ENCODE results near the gene ABCC8.

Gene ABCC8

GRCh38 chr11:17401316-17401715, 75.3 kb downstream of the ABCC8 start:
- ATAC-seq: no peak

- peak in 1 of 2 donors; percentile 44 for ATAC-seq
Measured at GRCh38 chr11:17400048-17400775, 76.4 kb downstream of the ABCC8 start.

GRCh38 chr11:17399236-17399635, 77.4 kb downstream of the ABCC8 start:
- ATAC-seq: no peak

DNA sequence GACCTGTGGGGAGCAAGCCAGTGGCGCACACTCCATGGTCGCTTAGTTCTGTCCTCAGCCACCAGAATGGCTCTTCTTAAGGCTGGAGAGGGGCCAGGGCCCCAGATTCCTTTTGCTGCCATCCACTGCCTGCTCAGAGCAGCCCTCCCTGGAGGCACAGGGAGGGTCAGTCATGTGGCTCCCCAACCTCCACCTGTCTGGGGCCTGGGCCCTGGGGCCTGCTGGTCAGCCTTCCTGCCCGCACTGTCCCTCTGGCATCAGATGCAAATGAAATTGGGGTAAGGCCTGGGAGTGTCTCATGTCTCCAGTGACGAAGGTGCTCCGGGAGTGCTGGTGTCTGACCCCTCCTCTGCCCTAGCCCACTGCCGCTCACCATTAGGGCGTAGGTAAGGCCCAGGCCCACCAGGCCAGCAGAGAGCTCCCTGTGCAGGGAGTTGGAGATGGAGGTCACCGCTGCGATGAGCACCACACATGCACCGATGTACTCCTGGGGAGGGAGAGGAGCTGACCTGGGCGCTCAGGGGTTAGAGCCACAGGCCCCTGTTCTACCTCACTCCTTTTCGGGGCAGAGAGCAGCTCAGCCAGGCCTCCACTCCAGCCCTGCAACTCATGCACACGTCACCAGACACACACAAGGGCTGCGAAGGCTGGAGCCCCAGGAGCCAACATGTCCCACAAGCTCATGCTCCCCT, 79.2 kb downstream of the ABCC8 start:
- ATAC-seq: no peak

- ATAC-seq: no peak
Measured at GRCh38 chr11:17396598-17397310, 79.9 kb downstream of the ABCC8 start.

DNA sequence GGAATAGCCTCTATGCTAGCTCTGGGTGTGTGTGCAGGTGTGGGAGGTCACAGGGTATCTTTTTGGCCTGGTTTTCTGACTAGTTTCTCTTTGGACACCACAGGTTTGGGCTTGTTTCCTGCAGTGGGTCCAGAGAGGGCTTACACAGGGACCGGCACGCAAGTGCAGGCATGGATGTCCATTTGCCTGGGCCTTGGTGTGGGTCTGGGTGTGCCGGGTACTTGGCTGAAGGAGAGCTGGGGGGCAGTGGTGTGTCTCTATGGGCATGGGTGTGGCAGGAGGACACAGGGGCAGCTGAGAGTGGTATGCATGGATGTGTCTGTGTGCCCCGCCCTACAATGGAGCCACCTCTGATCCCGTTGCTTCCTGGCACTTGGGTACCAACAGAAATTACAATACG, 80.7 kb downstream of the ABCC8 start:
- no peak for ATAC-seq

GRCh38 chr11:17395554-17395961, 81.1 kb downstream of the ABCC8 start:
- no peak for ATAC-seq

DNA sequence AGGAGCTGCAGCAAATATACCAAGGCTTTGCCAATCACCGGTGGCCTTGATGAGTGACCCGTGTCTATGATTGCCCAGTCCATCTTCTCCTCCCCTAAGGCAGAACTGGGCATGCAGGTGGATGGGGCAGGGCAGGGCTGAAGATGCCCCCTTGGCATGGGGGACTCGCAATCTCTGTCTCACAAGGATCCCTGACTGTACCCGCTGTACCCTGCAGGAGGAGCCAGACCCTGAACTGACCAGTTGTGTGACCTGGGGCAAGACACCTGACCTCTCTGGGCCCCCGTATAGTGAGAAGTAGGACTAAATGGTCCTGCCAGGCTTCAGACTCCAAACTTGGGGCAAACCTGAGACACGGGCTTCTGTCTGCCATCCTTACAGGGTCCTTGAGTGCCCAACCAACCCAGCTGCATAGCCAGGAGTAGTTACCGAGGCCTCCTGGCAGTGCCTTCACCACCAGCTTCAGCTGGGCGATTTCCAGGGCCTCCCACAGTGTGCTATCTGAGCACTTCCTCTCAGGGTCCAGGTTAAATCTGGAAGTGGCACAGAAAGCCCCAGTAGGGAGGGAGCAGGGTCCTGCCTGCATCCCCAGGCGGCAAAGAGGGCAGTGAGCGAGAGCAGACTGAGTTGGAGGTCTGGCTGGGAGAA, 81.8 kb downstream of the ABCC8 start:
- no peak for ATAC-seq

- ATAC-seq: no peak
Measured at GRCh38 chr11:17393472-17393871, 83.2 kb downstream of the ABCC8 start.

- no peak for ATAC-seq
Measured at GRCh38 chr11:17392872-17393271, 83.8 kb downstream of the ABCC8 start.

GRCh38 chr11:17391493-17392355, 84.9 kb downstream of the ABCC8 start:
- no peak for ATAC-seq

GRCh38 chr11:17389957-17390649, 86.5 kb downstream of the ABCC8 start:
- ATAC-seq: no peak

DNA sequence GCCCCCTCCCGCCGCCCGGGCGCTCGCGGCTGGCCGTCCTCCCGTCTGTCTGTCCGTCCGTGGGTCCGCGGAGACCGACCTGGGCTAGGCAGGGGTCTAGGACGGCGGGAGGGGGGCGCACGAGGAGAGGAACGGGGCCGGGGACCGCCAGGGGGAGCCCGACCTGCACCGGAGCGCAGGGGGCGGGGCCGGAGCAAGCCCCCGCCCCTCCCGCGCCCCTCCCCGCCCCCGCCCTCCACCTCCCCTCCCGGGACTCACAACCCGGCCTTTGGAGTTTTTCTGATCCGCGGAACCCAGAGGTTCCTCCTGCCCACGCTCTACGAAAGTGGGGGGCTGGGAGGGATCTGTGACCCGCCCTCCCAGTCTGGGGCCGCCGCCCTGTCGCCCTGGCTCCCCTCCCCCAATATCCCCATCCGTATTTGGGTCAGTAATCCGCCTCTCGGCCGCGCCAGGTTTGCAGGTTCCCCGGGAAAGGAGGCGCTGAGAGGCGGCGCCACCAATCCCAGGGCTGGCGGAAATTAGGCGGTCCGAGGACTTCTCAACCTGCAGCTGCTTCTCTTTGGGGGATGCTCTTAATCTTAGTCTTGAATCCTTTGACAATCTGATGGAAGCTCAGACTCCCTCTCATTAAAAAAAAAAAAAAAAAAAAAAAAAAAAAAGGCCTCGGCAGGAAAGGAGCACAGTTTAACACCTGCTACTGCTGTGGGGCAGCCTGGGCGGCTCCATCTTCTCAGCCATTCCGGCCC, 87.3 kb downstream of the ABCC8 start:
- peak; percentile 76 to 82 for ATAC-seq

GRCh38 chr11:17388609-17389210, 87.9 kb downstream of the ABCC8 start, which contains the start of gene KCNJ11:
Gene KCNJ11, minus strand, starts transcription at chr11:17388659. Its CDS starts 568 bp downstream, at chr11:17388091.
- peak; percentile 55 to 62 for ATAC-seq

- ATAC-seq: no peak
Measured at GRCh38 chr11:17387811-17388210, 88.8 kb downstream of the ABCC8 start.

GRCh38 chr11:17387254-17387653, 89.4 kb downstream of the ABCC8 start:
- no peak for ATAC-seq

- ATAC-seq: peak; percentile 26 to 36
Measured at GRCh38 chr11:17386331-17387084, 90.1 kb downstream of the ABCC8 start.

DNA sequence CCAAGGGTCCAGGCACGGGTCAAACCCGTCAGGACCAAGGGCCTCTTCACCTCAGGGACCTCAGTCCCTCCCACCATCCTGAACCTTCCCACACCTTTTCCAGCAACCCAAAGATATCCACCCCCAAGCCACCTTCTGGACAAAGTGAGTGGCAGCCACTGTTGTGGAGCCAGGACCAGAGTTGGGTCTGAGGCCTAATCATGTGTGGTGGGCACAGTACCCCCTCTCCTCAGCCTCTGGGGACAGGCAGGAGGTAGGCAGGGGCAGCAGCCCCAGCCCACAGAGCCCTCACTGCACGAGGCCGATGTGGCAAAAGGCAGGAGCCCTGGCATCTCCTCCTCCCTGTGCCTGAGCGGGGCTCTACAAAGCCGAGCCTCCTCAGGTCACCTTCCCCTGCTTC, 90.7 kb downstream of the ABCC8 start:
- ATAC-seq: no peak

DNA sequence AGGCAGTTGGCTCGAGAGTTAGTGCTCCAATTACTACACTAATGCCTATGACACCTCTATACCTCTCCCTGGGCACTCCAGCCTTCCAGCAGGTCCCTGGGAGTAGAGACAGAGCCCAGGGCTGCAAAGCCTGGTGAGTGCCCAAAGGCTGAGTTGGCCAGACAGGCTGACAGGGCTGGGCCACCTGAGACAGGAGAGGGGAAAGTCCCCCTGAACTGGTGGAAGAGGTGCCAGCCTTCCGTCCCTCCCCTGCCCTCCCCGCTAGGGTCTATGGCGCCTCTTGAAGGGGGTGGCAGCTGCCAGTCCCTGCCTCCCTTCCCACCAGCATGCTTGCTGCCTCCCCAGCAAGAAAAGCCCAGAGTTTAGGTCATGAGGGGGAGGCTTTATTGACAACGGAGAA, 91.2 kb downstream of the ABCC8 start:
- ATAC-seq: no peak
